Activated naive CD8-positive, alpha-beta T cell (primary cell): Measurements from ENCODE around the gene PROK2.
A peak's percentile ranks its signal among the peaks of the same experiment; 100 is the strongest.

Experiments used
- H3K27ac Mint-ChIP-seq: one replicate; pipeline ENCODE4 v1.8.0; 2021; ENCODE audit warnings: mixed read lengths
- H3K27me3 Mint-ChIP-seq: one replicate; pipeline ENCODE4 v1.8.0; 2021; ENCODE audit warnings: mixed read lengths
- H3K36me3 Mint-ChIP-seq: one replicate; pipeline ENCODE4 v1.8.0; 2021; ENCODE audit warnings: mixed read lengths
- H3K4me1 Mint-ChIP-seq: one replicate; pipeline ENCODE4 v1.8.0; 2021; ENCODE audit warnings: low read depth, mixed read lengths
- H3K4me3 Mint-ChIP-seq: one replicate; pipeline ENCODE4 v1.8.0; 2021; ENCODE audit warnings: mild to moderate bottlenecking, mixed read lengths
- H3K9me3 Mint-ChIP-seq: one replicate; pipeline ENCODE4 v1.8.0; 2021; ENCODE audit warnings: low read depth, mixed read lengths

Gene PROK2

GRCh38 chr3:71784914-71785531, at the start of gene PROK2:
TSS of gene PROK2 (minus strand) at chr3:71785148. CDS start at chr3:71785052, 96 bp downstream.
- Mint-ChIP-seq H3K27ac (peak within 1 kb of the TSS; percentile 84), H3K36me3 (no peaks in the 10 kb centered on the region), H3K27me3 (peaks cover 30% of the 10 kb centered on the region), H3K9me3 (no peaks in the 10 kb centered on the region), H3K4me1 (peaks cover 21% of the 10 kb centered on the region), H3K4me3 (peak within 1 kb of the TSS; percentile 86)

GRCh38 chr3:71831599-71831998, 46.7 kb upstream of the PROK2 start:
- H3K4me1 Mint-ChIP-seq, result no peaks in the 10 kb centered on the region
- H3K27ac Mint-ChIP-seq, result no peak overlapping the region
- H3K27me3 Mint-ChIP-seq, result no peaks in the 10 kb centered on the region
- no peak overlapping the region for H3K4me3 Mint-ChIP-seq
- no peaks in the 10 kb centered on the region for H3K9me3 Mint-ChIP-seq
- no peaks in the 10 kb centered on the region for H3K36me3 Mint-ChIP-seq

GRCh38 chr3:71825551-71826283, 40.8 kb upstream of the PROK2 start:
- peaks cover 2% of the 10 kb centered on the region for H3K27me3 Mint-ChIP-seq
- H3K9me3 Mint-ChIP-seq, result no peaks in the 10 kb centered on the region
- H3K4me3 Mint-ChIP-seq, result no peak overlapping the region
- H3K4me1 Mint-ChIP-seq, result no peaks in the 10 kb centered on the region
- H3K36me3 Mint-ChIP-seq, result no peaks in the 10 kb centered on the region
- H3K27ac Mint-ChIP-seq, result no peak overlapping the region

GRCh38 chr3:71821116-71821515, 36.2 kb upstream of the PROK2 start:
- Mint-ChIP-seq H3K4me1 (no peaks in the 10 kb centered on the region), H3K27ac (no peak overlapping the region), H3K4me3 (no peak overlapping the region), H3K36me3 (no peaks in the 10 kb centered on the region), H3K9me3 (no peaks in the 10 kb centered on the region), H3K27me3 (peaks cover 2% of the 10 kb centered on the region)

GRCh38 chr3:71817262-71817661, 32.3 kb upstream of the PROK2 start:
- no peaks in the 10 kb centered on the region for H3K9me3 Mint-ChIP-seq
- H3K4me1 Mint-ChIP-seq, result no peaks in the 10 kb centered on the region
- no peaks in the 10 kb centered on the region for H3K36me3 Mint-ChIP-seq
- H3K27ac Mint-ChIP-seq, result no peak overlapping the region
- no peak overlapping the region for H3K4me3 Mint-ChIP-seq
- H3K27me3 Mint-ChIP-seq, result no peaks in the 10 kb centered on the region

- Mint-ChIP-seq H3K4me3 (no peak overlapping the region), H3K27me3 (no peaks in the 10 kb centered on the region), H3K4me1 (no peaks in the 10 kb centered on the region), H3K27ac (no peak overlapping the region), H3K9me3 (no peaks in the 10 kb centered on the region), H3K36me3 (no peaks in the 10 kb centered on the region)
Observed at GRCh38 chr3:71816767-71817156, 31.8 kb upstream of the PROK2 start.

GRCh38 chr3:71815340-71816067, 30.6 kb upstream of the PROK2 start:
- Mint-ChIP-seq H3K4me3 (no peak overlapping the region), H3K27me3 (no peaks in the 10 kb centered on the region)

GRCh38 chr3:71813704-71814103, 28.8 kb upstream of the PROK2 start:
- H3K36me3 Mint-ChIP-seq, result no peaks in the 10 kb centered on the region
- H3K27ac Mint-ChIP-seq, result no peak overlapping the region
- no peaks in the 10 kb centered on the region for H3K4me1 Mint-ChIP-seq
- no peak overlapping the region for H3K4me3 Mint-ChIP-seq
- H3K27me3 Mint-ChIP-seq, result no peaks in the 10 kb centered on the region
- no peaks in the 10 kb centered on the region for H3K9me3 Mint-ChIP-seq

More at GRCh38 chr3:71815340-71816067, 30.6 kb upstream of the PROK2 start:
- Mint-ChIP-seq H3K9me3 (no peaks in the 10 kb centered on the region), H3K4me1 (no peaks in the 10 kb centered on the region), H3K27ac (no peak overlapping the region), H3K36me3 (no peaks in the 10 kb centered on the region)

- H3K4me1 Mint-ChIP-seq, result no peaks in the 10 kb centered on the region
- H3K27me3 Mint-ChIP-seq, result no peaks in the 10 kb centered on the region
- H3K4me3 Mint-ChIP-seq, result no peak overlapping the region
- H3K27ac Mint-ChIP-seq, result no peak overlapping the region
- H3K36me3 Mint-ChIP-seq, result no peaks in the 10 kb centered on the region
- no peaks in the 10 kb centered on the region for H3K9me3 Mint-ChIP-seq
Observed at GRCh38 chr3:71813073-71813472, 28.1 kb upstream of the PROK2 start.

GRCh38 chr3:71810056-71810455, 25.1 kb upstream of the PROK2 start:
- Mint-ChIP-seq H3K27ac (no peak overlapping the region), H3K9me3 (no peaks in the 10 kb centered on the region), H3K4me1 (no peaks in the 10 kb centered on the region), H3K4me3 (no peak overlapping the region), H3K36me3 (no peaks in the 10 kb centered on the region), H3K27me3 (no peaks in the 10 kb centered on the region)

- no peaks in the 10 kb centered on the region for H3K36me3 Mint-ChIP-seq
- no peaks in the 10 kb centered on the region for H3K27me3 Mint-ChIP-seq
- no peak overlapping the region for H3K27ac Mint-ChIP-seq
- no peak overlapping the region for H3K4me3 Mint-ChIP-seq
- H3K9me3 Mint-ChIP-seq, result no peaks in the 10 kb centered on the region
- no peaks in the 10 kb centered on the region for H3K4me1 Mint-ChIP-seq
Observed at GRCh38 chr3:71809321-71810026, 24.5 kb upstream of the PROK2 start.

- no peak overlapping the region for H3K4me3 Mint-ChIP-seq
Observed at GRCh38 chr3:71806736-71807135, 21.8 kb upstream of the PROK2 start.

GRCh38 chr3:71805691-71806090, 20.7 kb upstream of the PROK2 start:
- no peaks in the 10 kb centered on the region for H3K36me3 Mint-ChIP-seq
- H3K27ac Mint-ChIP-seq, result no peak overlapping the region
- H3K4me3 Mint-ChIP-seq, result no peak overlapping the region
- H3K27me3 Mint-ChIP-seq, result peaks cover 6% of the 10 kb centered on the region
- H3K4me1 Mint-ChIP-seq, result no peaks in the 10 kb centered on the region
- H3K9me3 Mint-ChIP-seq, result no peaks in the 10 kb centered on the region

More at GRCh38 chr3:71806736-71807135, 21.8 kb upstream of the PROK2 start:
- Mint-ChIP-seq H3K4me1 (no peaks in the 10 kb centered on the region), H3K36me3 (no peaks in the 10 kb centered on the region), H3K9me3 (no peaks in the 10 kb centered on the region), H3K27me3 (peaks cover 6% of the 10 kb centered on the region), H3K27ac (no peak overlapping the region)

GRCh38 chr3:71805199-71805598, 20.3 kb upstream of the PROK2 start:
- Mint-ChIP-seq H3K9me3 (no peaks in the 10 kb centered on the region), H3K4me3 (no peak overlapping the region), H3K27ac (no peak overlapping the region), H3K27me3 (peaks cover 6% of the 10 kb centered on the region), H3K36me3 (no peaks in the 10 kb centered on the region), H3K4me1 (no peaks in the 10 kb centered on the region)

- Mint-ChIP-seq H3K9me3 (no peaks in the 10 kb centered on the region), H3K36me3 (no peaks in the 10 kb centered on the region), H3K27me3 (peaks cover 9% of the 10 kb centered on the region), H3K27ac (no peak overlapping the region), H3K4me3 (no peak overlapping the region), H3K4me1 (no peaks in the 10 kb centered on the region)
Observed at GRCh38 chr3:71803248-71803647, 18.3 kb upstream of the PROK2 start.
